Measurements from ENCODE around the gene NAP1L1. TPM values are rescaled to one million over a fixed set of nuclear protein-coding genes. Genes with fewer than 3 reads are reported as not detected.
"Not testable (repeated sequence)": the region's sequence is repeated elsewhere in the genome, so short reads cannot be mapped to it uniquely, and the experiment has no call there.

NAP1L1 gene
- total RNA-seq, 1 donor from 2014 or later = 348 TPM

DNA sequence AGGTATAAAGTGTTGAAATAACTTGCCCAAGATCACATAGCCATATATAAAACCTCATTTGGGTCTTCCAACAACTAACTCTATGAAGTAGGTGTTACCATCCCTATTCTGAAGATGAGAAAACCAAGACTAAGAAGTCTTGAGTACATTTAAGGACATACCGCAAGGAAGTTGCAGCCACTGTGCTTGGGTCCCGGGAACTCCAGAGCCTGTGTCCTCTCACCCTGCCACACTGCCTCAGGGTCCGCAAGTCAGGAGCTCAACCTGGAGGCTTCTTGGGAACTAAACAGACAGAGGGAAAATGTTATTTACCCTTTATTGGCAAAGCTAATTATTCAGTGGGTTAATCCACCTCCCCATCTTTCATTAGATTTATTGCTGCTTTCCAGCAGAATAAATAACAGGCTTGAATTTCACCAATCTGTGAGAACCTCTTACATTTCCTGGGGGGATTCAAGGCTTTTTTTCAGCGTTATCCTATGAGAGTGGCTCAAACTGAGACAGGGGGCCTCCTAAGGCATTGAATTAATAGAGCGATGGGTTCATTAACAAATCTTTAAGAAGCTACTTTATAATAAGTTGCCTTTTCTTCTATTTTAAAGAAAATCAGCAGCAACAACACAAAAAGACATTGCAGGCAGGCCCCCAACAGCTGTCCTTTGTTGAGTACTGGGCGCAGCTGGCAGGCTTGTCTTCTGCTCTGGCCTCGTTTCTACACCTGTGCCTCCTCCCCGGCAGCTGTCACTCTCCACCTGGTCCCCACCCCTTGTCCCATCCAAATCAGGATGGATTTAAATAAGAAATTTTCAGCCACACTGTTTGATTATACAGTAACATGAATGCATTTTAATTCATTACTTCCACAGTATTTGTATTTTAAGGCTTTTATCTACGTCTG is 78.2 kb downstream of the NAP1L1 start:
- DNase-seq (ENCODE audit: low spot score) = no peak
- intact Hi-C loops (cut with DNase I) = no loop called here

DNA sequence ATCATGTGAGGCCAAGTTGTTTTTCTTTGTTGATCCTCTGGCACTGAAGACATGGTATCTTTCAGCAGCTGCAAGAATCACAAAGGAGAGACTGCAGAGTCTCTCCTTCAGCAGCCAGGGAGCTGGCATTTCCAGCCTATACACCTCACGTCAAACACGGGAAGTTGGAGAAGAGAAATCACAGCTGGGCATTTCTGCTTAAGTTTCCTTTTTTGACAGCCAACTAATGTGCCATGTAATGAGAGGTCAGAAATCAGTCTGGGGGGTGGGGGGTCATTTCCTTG is 81.2 kb downstream of the NAP1L1 start:
- intact Hi-C loops (cut with DNase I) = no loop called here
- no peak for DNase-seq (ENCODE audit: low spot score)

DNA sequence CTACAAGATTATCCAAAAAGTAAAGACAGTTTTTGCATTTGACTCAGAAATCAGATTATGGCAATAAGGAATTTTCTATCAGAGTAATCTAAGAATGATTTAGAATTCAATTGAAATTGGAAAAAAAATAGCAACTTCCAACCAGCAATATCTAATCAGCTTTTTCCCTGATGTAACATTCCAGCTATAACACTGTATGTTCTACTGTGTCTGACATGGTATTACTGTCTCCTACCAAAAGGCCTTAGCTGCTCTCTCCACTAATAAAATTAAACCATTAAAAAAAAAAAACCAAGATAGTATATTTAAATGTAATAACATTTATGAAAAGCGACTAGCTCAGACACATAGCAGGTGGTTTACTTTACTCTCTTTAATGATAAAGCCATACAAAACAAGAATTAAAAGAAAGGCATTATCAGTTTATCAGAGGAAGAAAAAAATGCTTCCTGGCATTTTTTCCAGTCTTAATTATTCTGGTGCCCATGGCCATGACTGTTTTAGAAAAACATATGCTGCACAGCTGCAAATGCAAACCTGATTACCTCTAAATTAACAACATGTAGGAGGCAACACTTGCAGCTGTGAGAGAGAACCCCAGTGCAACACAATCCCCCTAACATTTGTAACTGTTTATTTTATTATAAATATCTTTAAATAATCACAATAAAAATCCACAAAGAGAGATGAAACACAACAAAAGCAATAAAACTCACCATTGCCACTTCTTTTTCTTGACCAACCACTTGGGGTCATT is 81.7 kb downstream of the NAP1L1 start:
- intact Hi-C loops (cut with DNase I) = no loop called here
- no peak for DNase-seq (ENCODE audit: low spot score)

DNA sequence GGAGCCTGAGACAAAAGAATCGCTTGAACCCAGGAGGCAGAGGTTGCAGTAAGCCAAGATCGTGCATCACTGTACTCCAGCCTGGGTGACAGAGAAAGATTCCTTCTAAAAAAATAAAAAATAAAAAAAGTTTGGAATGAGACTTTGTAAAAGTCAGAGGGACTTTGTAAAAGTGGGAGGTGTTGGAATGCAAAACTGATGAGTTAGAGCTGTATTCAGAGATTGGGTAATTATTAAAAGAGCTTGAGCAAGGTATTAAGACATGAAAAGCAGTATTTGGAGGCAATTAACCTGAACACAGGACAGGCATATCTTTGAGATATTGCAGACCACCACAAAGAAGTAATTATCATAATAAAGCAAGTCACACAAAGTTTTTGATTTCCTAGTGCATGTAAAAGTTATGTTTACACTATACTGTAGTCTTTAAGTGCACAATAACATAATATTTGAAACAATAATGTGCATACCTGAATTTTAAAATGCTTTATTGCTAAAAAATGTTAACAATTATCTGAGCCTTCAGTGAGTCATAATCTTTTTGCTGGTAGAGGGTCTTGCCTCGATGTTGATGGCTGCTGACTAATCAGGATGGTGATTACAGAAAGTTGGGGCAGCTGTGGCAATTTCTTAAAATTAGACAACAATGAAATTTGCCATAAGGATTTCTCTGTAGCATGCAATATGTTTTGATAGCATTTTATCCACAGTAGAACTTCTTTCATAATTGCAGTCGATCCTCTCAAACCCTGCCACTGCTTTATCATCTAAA is 86.0 kb downstream of the NAP1L1 start:
- intact Hi-C loops (cut with DNase I) = no loop called here
- DNase-seq (ENCODE audit: low spot score) = no peak

DNA sequence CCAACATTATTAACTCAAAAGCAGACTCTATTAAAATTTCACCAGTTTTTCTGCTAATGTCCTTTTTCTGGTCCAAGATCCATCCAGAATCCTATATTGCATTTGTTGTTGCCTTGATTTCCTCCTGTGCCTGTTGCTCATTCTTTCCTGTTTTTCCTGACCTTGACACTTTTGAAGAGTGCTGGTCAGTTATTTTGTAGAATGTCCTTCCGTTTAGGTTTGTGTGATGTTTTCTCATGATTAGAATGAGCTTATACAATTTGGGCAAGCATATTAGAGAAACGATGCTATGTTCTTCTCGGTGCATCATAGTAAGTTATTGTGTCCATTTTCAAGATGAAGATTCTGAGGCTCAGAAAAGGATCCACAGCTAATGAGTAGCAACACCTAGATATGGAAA is 86.8 kb downstream of the NAP1L1 start:
- intact Hi-C loops (cut with DNase I) = no loop called here
- no peak for DNase-seq (ENCODE audit: low spot score)

DNA sequence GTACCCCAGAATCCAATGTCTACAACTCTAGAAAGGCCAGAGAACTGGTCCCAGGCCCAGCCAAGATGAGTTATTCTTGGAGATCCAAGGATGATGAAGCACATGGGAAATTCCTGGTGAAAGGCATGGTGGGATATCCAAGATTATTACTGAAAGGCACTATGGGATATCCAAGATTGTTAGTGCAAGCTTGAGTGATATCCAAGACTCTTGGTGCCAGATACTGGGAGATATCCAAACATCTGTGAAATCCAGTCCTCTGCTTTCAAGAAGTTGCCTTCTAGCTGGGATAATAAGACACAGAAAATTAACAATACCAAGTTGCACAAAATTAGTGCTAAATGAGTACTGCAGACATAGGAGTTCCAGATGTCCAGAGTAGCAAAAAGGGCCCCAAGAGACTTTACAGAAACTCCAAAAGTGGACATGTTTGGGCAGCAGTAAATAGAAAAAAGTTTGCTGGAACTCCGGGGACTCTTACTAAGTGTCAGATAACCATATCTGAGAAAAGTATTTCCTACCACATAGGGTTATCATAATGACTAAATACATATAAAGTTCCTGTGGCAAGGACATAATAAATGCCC is 87.5 kb downstream of the NAP1L1 start:
- intact Hi-C loops (cut with DNase I) = no loop called here
- DNase-seq (ENCODE audit: low spot score) = no peak

DNA sequence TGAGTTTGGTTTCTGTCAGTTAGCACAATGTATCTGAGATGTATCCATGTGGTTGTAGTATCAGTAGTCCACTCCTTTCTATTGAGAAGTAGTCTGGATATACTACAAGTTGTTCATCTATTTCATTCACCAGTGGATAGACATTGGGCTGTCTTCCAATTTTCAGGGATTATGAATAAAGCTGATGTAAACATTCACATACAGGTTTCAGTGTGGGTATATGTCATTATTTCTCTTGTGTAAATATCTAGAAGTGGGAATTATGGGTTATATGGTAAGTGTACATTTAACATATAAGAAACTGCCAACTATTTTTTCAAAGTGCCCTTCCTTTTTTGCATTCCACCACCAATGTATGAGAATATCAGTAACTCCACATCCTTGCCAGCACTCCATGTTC is 88.8 kb downstream of the NAP1L1 start:
- intact Hi-C loops (cut with DNase I) = no loop called here
- no peak for DNase-seq (ENCODE audit: low spot score)

DNA sequence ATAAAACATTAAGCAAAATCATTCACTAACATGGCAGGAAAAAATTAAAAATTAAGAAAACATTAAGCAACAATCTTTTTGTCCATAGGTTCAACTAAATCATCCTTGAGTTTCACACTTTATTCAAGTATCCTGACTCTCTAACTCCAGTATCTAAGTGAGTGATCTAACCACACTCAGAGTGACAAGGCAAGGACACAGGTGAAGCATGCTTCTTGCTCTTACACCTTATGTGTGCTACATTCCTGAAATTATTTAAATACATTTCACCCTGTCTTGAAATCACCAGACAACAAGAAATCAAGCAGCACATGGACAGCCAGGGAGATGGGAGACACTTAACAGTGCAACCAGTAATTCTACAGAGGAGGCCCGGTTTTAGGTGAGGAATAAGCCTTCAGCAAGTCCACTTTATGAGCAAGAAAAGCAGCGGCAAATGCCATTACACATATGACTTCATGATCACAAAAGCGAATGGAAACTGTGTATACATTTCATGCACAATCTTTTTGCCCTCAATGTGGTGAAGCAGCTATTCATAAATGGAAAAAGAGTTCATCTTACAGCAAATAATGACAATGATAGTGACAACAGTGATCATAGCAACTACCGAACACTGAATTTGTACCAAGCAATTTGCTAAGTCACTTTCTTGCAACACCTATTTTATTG is 90.3 kb downstream of the NAP1L1 start:
- DNase-seq (ENCODE audit: low spot score) = no peak
- intact Hi-C loops (cut with DNase I) = no loop called here

DNA sequence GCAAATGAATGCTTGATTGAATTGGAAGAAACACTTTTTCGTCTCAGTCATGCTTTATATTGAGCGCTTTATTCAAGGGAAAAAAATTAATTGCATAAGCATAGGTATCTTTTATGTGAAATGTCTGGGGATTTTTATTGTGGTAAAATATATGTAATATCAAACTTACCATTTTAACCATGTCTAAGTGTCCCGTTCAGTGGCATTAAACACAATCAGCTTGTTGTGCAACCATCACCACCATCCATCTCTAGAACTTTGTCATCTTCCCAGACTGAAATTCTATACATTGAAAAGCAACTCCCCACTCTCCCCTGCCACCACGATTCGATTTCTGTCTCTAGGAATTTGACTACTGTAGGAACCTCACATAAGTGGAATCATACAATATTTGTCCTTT is 92.7 kb downstream of the NAP1L1 start:
- intact Hi-C loops (cut with DNase I) = no loop called here
- DNase-seq (ENCODE audit: low spot score) = no peak

DNA sequence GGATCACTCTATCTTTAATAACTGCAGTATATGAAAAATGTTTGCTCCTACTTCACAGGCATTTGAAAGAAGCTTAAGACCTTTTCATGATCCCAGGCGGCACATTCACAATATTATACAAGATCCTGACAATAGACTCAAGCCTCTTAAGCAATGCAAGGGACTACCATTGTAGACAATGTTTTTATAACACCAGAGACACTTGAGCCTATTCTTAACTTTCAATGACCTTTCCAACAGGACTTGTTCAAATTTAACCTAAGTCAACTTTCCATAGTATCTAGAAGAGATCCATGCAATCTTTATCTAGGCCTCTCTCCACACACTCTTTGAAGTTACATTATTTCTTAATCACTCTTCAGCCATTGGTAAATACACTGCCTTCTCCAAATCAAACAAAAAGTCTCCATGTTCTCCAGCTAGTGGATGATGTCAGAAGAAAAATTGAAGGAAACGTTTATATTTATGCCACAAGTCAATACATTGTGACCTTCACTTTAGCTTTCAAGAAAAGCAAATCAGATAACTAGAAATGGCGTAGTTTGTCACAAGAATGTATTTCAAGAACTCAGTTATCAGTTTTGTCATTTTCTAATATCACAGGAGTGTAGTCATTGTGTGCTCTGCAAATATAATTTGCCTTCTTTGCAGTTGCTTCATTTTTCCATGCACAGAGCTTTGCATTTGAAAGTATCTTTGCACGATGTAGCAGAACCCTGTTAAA is 94.1 kb downstream of the NAP1L1 start:
- no peak for DNase-seq (ENCODE audit: low spot score)
- intact Hi-C loops (cut with DNase I) = no loop called here

DNA sequence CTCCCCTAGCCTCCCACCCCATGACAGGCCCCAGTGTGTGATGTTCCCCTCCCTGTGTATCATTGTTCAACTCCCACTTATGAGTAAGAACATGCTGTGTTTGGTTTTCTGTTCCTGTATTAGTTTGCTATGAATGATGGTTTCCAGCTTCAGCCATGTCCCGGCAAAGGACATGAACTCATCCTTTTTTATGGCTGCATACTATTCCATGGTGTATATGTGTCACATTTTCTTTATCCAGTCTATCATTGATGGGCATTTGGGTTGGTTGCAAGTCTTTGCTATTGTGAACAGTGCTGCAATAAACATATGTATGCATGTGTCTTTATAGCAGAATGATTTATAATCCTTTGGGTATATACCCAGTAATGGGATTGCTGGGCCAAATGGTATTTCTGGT is 96.8 kb downstream of the NAP1L1 start:
- DNase-seq (ENCODE audit: low spot score); intact Hi-C loops (cut with DNase I): not testable (repeated sequence)

Other genes starting within 250 kb of the NAP1L1 start
- gene PHLDA1, start 52.9 kb downstream of the NAP1L1 start, total RNA-seq = 99.4 TPM

All from cardiac septum (tissue), 1 donor.